ENCODE measurements around the gene HPCAL1.

HPCAL1 gene

GRCh38 chr2:10284108-10284870, 18.4 kb upstream of the HPCAL1 start:
- DNase-seq (ENCODE audit: low spot score) (no peak), ATAC-seq (ENCODE audit: low read depth) (no peak)
- Histone ChIP-seq H3K9me3 (ENCODE audit: severe bottlenecking) (no peaks in the 10 kb centered on the region), H3K27me3 (ENCODE audit: insufficient read depth, poor library complexity, severe bottlenecking) (no peaks in the 10 kb centered on the region), H3K4me3 (ENCODE audit: severe bottlenecking) (no peak overlapping the region), H3K4me1 (ENCODE audit: insufficient read depth, poor library complexity, severe bottlenecking) (peaks cover 37% of the 10 kb centered on the region), H3K36me3 (ENCODE audit: low read depth) (no peaks in the 10 kb centered on the region), H3K27ac (ENCODE audit: poor library complexity, severe bottlenecking) (peak overlapping the region; percentile 71)
- no peak for TF ChIP-seq CTCF (IDR thresholded peaks at IDR 0.05; ENCODE audit: poor library complexity, severe bottlenecking)

GRCh38 chr2:10285191-10285555, 17.5 kb upstream of the HPCAL1 start:
- Histone ChIP-seq H3K27me3 (ENCODE audit: insufficient read depth, poor library complexity, severe bottlenecking) (no peaks in the 10 kb centered on the region), H3K27ac (ENCODE audit: poor library complexity, severe bottlenecking) (peak overlapping the region; percentile 71), H3K4me3 (ENCODE audit: severe bottlenecking) (no peak overlapping the region), H3K4me1 (ENCODE audit: insufficient read depth, poor library complexity, severe bottlenecking) (peaks cover 46% of the 10 kb centered on the region), H3K9me3 (ENCODE audit: severe bottlenecking) (no peaks in the 10 kb centered on the region), H3K36me3 (ENCODE audit: low read depth) (no peaks in the 10 kb centered on the region)
- ATAC-seq (ENCODE audit: low read depth) (no peak; the same call in 1 of the 3 replicates), DNase-seq (ENCODE audit: low spot score) (no peak)
- no peak for TF ChIP-seq CTCF (IDR thresholded peaks at IDR 0.05; ENCODE audit: poor library complexity, severe bottlenecking)

- DNase-seq (ENCODE audit: low spot score) (no peak), ATAC-seq (ENCODE audit: low read depth) (peak; percentile 17)
- Histone ChIP-seq H3K4me3 (ENCODE audit: severe bottlenecking) (no peak overlapping the region), H3K36me3 (ENCODE audit: low read depth) (no peaks in the 10 kb centered on the region), H3K27ac (ENCODE audit: poor library complexity, severe bottlenecking) (peak overlapping the region; percentile 71), H3K4me1 (ENCODE audit: insufficient read depth, poor library complexity, severe bottlenecking) (peaks cover 48% of the 10 kb centered on the region), H3K27me3 (ENCODE audit: insufficient read depth, poor library complexity, severe bottlenecking) (no peaks in the 10 kb centered on the region), H3K9me3 (ENCODE audit: severe bottlenecking) (no peaks in the 10 kb centered on the region)
- no peak for TF ChIP-seq CTCF (IDR thresholded peaks at IDR 0.05; ENCODE audit: poor library complexity, severe bottlenecking)
Measured at GRCh38 chr2:10285556-10286198, 17.0 kb upstream of the HPCAL1 start.

- Histone ChIP-seq H3K36me3 (ENCODE audit: low read depth) (no peaks in the 10 kb centered on the region), H3K4me1 (ENCODE audit: insufficient read depth, poor library complexity, severe bottlenecking) (peaks cover 48% of the 10 kb centered on the region), H3K4me3 (ENCODE audit: severe bottlenecking) (no peak overlapping the region), H3K27me3 (ENCODE audit: insufficient read depth, poor library complexity, severe bottlenecking) (no peaks in the 10 kb centered on the region), H3K27ac (ENCODE audit: poor library complexity, severe bottlenecking) (peak overlapping the region; percentile 71), H3K9me3 (ENCODE audit: severe bottlenecking) (no peaks in the 10 kb centered on the region)
- ATAC-seq (ENCODE audit: low read depth) (no peak), DNase-seq (ENCODE audit: low spot score) (no peak)
- no peak for TF ChIP-seq CTCF (IDR thresholded peaks at IDR 0.05; ENCODE audit: poor library complexity, severe bottlenecking)
Measured at GRCh38 chr2:10286216-10287037, 16.3 kb upstream of the HPCAL1 start.
